HL-60 (cell line): ENCODE measurements around the gene WDR26.

Experiments used
- CTCF ChIP-seq: IDR thresholded peaks from one replicate; pipeline ENCODE4 v1.5.1; 2011; ENCODE audit warnings: low read length, control low read depth, inconsistent platforms; ENCODE audit not compliant: insufficient read depth
- POLR2AphosphoS5 ChIP-seq: IDR thresholded peaks from 2 replicates; pipeline ENCODE4 v1.6.1; 2012; ENCODE audit warnings: low read depth

GRCh38 chr1:224435318-224435763 is 744 bp upstream of the WDR26 start:
- TF ChIP-seq CTCF (no peak), POLR2AphosphoS5 (no peak)
